SKM-1 treated with dmso at 0.1 percent for 144 hours (cell line): ENCODE data around the gene EVPL.
"Not testable (repeated sequence)": the region's sequence is repeated elsewhere in the genome, so short reads cannot be mapped to it uniquely, and the experiment has no call there.

Experiments used
- DNase-seq: peaks from one replicate; lab custom pipeline; 2025; ENCODE audit not compliant: unreplicated experiment; lab: John Stamatoyannopoulos, UW

EVPL gene

GRCh38 chr17:75998327-75998795, 28.7 kb downstream of the EVPL start:
- DNase-seq = no peak

GRCh38 chr17:75996665-75997590, 30.2 kb downstream of the EVPL start:
- peak; percentile 86 for DNase-seq

DNA sequence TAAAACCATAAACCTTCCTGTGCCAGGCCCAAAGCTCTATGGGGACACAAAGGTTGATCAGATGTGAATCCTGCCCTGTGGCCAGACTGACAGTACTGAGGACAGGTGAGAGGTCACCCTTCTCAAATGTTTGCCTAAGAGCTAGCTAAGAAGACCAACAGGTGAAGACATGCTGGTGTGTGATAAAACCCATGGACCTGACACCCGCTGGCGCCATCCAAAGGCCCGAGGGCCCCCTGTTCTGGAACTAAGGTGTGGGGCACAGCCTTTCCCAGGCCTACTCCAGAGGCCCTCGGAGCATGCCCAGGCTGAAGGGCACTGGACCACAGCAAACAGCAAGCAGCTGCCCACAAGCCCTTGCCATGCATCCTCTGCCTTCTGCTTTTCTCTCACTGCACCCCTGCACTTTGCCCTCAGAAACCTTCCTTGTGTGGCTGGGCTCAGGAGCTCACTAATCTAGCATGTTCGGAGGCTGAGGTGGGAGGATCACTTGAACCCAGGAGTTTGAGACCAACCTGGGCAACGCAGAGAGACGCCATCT, 31.7 kb downstream of the EVPL start:
- DNase-seq = no peak

- DNase-seq = no peak
Observed at GRCh38 chr17:75994802-75995370, 32.2 kb downstream of the EVPL start.

DNA sequence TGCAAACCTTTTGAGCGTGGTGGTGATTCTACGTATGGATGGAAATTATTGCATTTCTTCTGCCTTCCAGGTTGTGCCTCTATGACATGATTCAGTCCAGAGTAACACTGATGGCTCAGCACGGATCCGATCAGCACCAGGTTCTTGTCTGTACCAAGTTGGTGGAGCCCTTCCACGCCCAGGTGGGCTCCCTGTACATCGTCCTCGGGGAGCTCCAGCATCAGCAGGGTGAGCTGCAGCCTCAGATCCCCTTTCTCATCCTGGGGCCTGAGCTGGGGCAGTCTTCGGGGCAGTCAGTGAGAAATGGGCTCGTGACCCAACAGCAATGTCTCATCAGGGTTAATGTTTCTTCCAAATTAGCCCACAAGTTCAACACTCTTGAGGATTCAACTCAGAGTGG, 35.7 kb downstream of the EVPL start:
- no peak for DNase-seq

DNA sequence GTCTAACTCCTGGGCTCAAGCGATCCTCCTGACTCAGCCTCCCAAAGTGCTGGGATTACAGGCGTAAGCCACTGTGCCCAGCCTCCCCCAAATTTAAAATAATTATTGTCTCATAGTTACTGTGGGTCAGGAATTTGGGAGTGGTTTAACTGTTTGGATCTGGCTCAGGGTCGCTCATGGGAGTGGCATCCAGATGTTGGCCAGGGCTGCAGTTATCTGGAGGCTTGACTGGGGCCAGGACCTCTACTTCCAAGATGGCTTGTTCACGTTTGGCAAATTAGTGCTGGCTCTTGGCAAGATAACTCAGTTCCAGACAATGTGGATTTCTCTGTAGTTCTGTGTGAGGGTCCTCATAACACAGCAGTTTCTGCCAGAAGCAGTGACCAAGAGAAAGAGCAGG, 40.1 kb downstream of the EVPL start:
- DNase-seq = no peak

DNA sequence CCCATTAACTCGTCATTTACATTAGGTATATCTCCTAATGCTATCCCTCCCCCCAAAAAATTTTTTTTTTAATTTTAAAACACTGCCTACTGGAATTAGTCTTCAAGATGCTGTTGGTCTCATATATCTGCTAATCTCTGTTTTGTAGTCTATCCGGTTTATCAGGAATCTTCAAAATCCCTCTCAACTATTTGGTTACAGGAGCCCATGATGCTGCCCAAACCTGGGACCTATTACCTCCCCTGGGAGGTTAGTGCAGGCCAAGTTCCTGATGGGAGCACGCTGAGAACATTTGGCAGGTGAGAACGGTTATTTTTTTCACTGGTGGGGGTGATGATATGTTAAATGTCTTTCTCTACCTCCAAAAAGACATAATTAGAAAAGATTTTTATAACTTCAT, 41.1 kb downstream of the EVPL start:
- DNase-seq = no peak

- no peak for DNase-seq
Observed at GRCh38 chr17:75983501-75984181, 43.5 kb downstream of the EVPL start.

DNA sequence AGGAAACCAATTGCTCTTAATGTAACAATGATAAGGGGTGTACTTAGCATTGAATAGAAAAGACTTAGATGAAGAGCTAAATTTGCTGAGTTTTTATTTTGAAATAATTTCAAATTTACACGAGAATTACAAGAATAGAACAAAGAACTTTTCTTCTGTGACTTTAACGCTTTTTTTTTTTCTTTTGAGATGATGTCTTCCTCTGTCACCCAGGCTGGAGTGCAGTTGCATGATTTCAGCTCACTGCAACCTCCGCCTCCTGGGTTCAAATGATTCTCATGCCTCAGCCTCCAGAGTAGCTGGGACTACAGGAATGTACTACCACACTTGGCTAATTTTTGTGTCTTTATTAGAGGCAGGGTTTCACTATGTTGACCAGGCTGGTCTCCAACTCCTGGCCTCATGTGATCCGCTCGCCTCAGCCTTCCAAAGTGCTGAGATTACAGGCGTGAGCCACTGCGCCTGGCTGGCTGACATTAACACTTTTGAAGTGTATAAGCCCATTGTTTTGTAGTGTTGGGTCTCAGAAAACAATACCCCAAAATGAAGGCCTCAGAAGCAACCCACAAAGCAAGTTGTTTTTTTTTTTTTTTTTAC, 46.0 kb downstream of the EVPL start:
- no peak for DNase-seq

- no peak for DNase-seq
Observed at GRCh38 chr17:75980188-75981018, 46.7 kb downstream of the EVPL start.

GRCh38 chr17:75979705-75980187, 47.4 kb downstream of the EVPL start:
- DNase-seq = no peak

DNA sequence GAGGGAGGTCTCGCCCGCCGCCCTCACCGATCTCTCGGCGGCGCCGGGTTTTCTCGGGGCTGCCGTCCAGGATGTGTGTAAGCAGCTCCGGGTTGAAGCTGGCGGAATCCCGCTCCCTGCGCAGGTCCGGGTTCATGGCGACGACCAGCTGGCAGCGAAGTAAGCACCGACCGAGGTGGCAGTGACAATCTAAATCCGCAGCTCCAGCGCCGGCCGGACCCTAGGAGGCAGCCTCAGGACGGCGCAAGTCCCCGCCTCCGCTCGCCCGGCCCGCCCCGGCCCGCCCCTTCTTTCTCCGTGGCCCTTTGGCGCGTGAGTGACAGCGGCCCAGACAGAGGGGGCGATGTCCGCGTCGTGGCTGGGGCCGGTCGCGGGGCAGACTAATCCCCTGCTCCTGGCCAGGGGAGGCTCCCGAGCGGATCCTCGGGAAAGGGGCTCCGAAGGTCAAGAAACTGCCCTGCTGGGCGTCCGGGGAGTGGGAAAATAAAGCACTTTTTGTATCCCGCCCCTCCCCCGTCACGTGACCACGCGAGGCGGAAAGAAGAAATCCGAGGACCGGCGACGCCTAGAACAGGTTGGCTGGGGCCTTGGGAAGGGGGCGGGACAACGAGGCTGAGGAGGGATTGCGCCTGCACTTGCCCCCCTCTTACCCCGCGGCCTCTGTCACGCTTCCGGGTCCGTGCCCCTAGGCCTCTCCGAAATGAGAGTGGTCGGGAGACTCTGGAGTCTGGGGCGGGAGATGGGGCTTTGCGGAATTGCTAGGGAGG, 48.0 kb downstream of the EVPL start, which contains the start of the genes ACOX1 and TEN1:
Gene ACOX1, minus strand, starts transcription at position 229 of the 767 bp plus-strand sequence. Its CDS starts 93 bp downstream, at position 136.
Gene TEN1, plus strand, starts transcription at position 303 of the 767 bp plus-strand sequence. CDS start 6,953 bp downstream, outside the sequence.
- DNase-seq = peak; percentile 95

GRCh38 chr17:75976175-75976848, 50.8 kb downstream of the EVPL start:
- no peak for DNase-seq

DNA sequence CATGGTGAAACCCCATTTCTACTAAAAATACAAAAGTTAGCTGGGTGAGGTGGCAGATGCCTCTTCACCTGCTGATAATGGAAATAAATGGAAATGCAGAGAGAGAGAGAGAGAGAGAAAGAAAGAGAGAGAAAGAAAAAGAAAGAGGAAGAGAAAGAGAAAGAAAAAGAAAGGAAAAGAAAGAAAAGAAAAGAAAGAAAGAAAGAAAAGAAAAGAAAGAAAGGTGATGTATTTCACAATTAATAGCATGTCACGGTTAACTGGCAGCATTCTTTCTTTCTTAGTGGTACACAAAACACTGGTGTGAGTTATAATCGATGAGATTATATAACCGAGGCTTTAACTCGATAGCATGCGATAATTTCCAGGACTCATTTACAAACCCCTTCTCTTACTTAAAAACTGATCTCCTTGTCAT, 51.3 kb downstream of the EVPL start:
- DNase-seq = no peak

DNA sequence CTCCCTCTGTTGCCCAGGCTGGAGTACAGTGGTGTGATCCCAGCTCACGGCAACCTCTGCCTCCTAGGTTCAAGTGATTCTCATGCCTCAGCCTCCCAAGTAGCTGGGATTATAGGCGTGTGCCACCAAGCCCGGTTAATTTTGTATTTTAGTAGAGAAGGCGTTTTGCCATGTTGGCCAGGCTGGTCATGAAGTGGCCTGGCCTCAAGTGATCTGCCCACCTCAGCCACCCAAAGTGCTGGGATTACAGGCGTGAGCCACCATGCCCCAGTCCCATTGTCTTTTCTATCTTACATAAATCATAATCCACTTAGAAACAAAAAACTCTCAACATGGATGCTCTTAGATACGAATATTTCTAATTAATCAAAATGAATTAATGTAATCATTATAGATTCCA, 51.9 kb downstream of the EVPL start:
- DNase-seq = not testable (repeated sequence)

GRCh38 chr17:75970626-75971025, 56.5 kb downstream of the EVPL start:
- no peak for DNase-seq

DNA sequence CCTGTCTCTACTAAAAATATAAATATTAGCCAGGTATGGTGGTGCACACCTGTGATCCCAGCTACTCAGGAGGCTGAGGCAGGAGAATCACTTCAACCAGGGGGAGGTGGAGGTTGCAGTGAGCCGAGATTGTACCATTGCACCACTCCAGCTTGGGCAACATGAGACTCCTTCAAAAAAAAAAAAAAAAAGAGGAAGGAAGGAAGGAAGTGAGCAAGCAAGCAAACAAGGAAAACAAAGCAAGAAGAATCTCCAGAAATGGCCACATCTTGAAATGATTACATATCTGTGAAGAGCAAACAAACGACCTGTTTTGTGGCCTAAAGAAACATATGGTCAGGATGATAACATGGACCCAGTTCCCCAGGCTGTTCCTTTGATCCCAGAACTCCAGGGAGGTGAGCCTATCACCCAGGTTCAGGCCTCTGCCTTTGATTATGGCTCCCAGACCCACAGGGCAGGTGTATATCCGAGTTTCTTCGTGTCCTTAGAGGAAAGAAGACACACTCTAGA, 57.0 kb downstream of the EVPL start:
- peak; percentile 33 for DNase-seq

DNA sequence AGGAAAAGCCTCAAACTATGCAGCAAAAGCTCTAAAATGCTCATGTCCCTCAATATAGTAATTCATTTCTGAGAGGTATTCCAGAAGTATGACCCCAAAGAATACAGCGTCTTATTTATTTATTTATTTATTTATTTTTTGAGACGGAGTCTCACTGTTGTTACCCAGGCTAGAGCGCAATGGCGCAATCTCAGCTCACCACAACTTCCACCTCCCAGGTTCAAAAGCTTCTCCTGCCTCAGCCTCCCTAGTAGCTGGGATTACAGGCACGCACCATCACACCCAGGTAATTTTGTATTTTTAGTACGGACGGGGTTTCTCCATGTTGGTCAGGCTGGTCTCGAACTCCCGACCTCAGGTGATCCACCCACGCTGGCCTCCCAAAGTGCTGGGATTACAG, 58.1 kb downstream of the EVPL start:
- not testable (repeated sequence) for DNase-seq
